ENCODE results near the gene ZFYVE28.

ZFYVE28 gene

DNA sequence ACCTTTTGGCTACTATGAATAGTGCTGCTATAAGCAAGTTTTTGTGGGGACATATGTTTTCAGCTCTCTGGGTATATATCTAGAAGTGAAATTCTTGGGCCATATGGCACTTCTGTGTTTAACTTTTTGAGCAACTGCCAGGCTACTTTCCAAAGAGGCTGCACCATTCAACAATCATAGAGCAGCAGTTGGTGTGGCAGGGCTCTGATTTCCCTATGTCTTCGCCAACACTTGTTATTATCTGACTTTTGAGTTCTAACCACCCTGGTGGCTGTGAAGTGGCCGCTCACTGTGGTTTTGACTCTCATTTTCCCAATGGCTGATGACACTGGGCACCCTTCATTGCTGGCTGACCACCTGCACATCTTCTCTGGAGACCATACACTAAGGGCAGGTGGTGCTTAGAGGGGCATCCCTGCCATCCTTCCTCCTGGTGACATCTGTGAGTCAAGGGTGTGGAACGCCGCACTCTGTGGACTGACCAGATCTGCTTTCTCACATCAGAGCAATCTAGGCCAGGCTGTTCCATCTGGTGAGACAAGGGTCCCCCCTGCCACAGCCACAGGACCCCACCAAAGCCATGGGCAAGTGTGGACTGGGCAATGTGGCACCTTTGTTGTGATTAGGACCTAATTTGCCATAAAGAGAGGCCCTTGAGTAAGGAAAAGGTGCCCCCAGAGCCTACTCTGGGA is 49.6 kb downstream of the ZFYVE28 start:
- in situ Hi-C loops (cut with HindIII; ENCODE audit: low sequenced_read_pairs): no loop called here
- TF ChIP-seq, protein P1, sequence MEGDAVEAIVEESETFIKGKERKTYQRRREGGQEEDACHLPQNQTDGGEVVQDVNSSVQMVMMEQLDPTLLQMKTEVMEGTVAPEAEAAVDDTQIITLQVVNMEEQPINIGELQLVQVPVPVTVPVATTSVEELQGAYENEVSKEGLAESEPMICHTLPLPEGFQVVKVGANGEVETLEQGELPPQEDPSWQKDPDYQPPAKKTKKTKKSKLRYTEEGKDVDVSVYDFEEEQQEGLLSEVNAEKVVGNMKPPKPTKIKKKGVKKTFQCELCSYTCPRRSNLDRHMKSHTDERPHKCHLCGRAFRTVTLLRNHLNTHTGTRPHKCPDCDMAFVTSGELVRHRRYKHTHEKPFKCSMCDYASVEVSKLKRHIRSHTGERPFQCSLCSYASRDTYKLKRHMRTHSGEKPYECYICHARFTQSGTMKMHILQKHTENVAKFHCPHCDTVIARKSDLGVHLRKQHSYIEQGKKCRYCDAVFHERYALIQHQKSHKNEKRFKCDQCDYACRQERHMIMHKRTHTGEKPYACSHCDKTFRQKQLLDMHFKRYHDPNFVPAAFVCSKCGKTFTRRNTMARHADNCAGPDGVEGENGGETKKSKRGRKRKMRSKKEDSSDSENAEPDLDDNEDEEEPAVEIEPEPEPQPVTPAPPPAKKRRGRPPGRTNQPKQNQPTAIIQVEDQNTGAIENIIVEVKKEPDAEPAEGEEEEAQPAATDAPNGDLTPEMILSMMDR (IDR thresholded peaks at IDR 0.05; ENCODE audit: low read depth, low read length, missing control alignments): no peak
- no peak overlapping the region for H3K4me3 ChIP-seq (ENCODE audit: low read depth, low read length)
- DNase-seq (ENCODE audit: low read depth): no peak

DNA sequence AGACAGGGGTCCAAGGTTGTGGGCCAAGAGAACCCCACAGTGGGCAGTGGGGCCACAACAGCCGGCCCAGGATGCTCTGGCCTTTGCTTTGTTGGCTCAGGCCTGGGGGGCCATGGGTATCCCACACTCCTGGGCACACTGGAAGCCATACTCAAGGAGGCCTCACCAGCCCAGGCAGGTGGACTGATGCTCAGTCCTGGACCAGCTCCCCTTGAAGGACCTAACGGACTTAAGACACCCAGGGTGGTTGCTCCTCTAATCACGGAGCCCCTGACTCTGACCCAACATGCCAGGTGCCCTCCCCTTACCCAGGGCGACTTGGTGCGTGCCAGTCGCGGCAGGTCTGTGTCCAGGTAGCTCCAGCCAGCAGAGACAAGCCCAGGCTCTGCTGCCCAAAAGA is 50.8 kb downstream of the ZFYVE28 start:
- no peak for DNase-seq (ENCODE audit: low read depth)
- in situ Hi-C loops (cut with HindIII; ENCODE audit: low sequenced_read_pairs): no loop called here
- H3K4me3 ChIP-seq (ENCODE audit: low read depth, low read length): no peak overlapping the region
- TF ChIP-seq, protein P1 (IDR thresholded peaks at IDR 0.05; ENCODE audit: low read depth, low read length, missing control alignments): no peak

DNA sequence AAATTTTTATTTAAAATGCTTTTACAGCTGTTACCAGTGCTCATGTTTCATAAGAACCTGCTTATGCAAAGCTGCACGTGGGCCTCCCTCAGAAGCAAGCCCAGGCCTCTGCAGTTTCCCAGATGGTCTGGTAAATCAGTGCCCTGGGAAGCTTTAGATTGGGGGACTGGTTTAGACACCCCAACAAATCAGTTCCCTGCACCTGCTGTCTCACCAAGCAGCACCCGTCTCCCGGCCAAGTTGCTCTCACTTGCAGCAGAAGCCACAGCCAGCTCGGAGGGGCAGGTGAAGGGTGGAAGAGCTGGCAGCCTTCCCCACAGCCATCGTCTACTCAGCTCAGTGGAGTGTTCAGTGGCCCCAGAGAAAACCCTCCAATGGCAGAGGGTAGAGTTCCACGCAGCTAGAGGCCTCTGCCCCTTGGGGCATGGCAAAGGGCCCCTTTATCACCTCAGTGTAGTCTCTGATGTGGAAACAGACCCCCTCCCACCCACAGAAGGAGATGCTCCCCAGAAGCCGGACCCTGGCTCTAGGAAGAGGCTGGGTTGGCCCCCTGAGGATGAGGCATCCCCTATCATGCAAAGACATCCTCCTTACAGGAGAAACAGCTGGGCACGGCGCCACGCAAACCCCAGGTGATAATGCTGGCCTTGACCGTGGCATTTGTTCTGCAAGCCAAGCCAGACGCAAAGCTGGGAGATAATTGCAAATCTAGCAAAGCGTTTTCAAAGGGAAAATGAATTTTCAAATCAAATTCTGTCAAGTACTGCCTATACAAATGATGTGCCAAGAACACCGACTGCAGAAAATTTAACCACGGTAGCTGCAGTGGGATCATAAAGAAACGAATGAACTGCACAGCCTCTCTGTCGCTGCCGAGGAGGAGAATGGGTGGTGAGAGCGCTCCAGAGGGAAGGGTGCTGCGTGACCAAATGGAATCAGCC is 51.9 kb downstream of the ZFYVE28 start:
- H3K4me3 ChIP-seq (ENCODE audit: low read depth, low read length): no peak overlapping the region
- TF ChIP-seq, protein P1 (IDR thresholded peaks at IDR 0.05; ENCODE audit: low read depth, low read length, missing control alignments): no peak
- in situ Hi-C loops (cut with HindIII; ENCODE audit: low sequenced_read_pairs): no loop called here
- DNase-seq (ENCODE audit: low read depth): no peak

GRCh38 chr4:2365913-2366210 is 52.6 kb downstream of the ZFYVE28 start:
- DNase-seq (ENCODE audit: low read depth): no peak
- in situ Hi-C loops (cut with HindIII; ENCODE audit: low sequenced_read_pairs): no loop called here
- no peak overlapping the region for H3K4me3 ChIP-seq (ENCODE audit: low read depth, low read length)
- TF ChIP-seq, protein P1 (IDR thresholded peaks at IDR 0.05; ENCODE audit: low read depth, low read length, missing control alignments): no peak

DNA sequence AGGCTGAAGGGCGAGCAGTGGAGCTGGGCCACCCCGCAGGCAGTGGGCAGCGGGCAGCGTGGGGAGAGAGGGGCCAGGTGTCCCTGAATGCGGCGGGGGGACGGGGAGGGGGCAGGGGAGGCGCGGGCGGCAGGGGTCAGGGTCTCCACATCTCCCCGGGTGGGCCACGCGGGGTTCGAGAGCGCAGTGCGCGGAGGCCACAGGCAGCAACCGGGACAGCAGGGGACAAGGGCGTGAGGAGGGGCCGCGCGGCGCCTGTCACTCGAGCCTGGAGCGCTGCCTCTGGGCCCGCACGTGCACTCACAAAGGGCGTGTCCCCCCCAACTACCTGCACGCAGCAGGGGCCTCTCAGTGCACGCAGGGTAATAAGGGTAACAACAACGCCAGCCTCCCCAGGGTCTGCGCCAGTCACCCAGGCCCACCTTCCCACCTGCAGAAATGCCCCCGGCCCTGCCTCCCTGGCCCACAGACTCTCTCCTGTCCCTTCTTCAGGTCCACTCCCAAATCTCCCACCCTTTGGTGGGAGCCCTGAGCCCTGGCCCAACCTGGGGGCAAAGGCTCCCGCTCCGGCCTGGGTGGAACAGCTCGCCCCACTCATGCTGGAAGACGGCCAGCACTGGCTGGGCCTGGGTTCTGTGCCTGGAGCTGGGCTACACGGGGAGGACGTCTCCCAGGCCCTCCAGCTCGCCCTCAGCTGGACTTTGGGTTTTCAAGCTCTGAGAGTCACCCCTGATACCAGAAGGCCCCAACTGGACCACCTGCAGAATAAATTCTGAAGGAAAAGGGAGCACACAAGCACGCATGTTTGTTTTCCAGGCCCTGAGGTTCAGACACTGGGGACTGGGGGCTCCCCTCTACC is 53.2 kb downstream of the ZFYVE28 start:
- TF ChIP-seq, protein P1 (IDR thresholded peaks at IDR 0.05; ENCODE audit: low read depth, low read length, missing control alignments): no peak
- peak overlapping the region; percentile 39 for H3K4me3 ChIP-seq (ENCODE audit: low read depth, low read length)
- in situ Hi-C loops (cut with HindIII; ENCODE audit: low sequenced_read_pairs): no loop called here
- DNase-seq (ENCODE audit: low read depth): no peak

GRCh38 chr4:2364654-2365053 is 53.8 kb downstream of the ZFYVE28 start:
- no peak for DNase-seq (ENCODE audit: low read depth)
- in situ Hi-C loops (cut with HindIII; ENCODE audit: low sequenced_read_pairs): no loop called here
- H3K4me3 ChIP-seq (ENCODE audit: low read depth, low read length): peak overlapping the region; percentile 39
- TF ChIP-seq, protein P1 (IDR thresholded peaks at IDR 0.05; ENCODE audit: low read depth, low read length, missing control alignments): no peak
